Measurements from ENCODE around the gene PLA2G4E. TPM values are rescaled to one million over a fixed set of nuclear protein-coding genes. Genes with fewer than 3 reads are reported as not detected.

The PLA2G4E gene
- total and polyA plus RNA-seq, 9 of the 15 experiments (the other 6 are each of a cell fraction or from before 2014, with no cell fraction given) = 0.03 TPM; not detected in 8

DNA sequence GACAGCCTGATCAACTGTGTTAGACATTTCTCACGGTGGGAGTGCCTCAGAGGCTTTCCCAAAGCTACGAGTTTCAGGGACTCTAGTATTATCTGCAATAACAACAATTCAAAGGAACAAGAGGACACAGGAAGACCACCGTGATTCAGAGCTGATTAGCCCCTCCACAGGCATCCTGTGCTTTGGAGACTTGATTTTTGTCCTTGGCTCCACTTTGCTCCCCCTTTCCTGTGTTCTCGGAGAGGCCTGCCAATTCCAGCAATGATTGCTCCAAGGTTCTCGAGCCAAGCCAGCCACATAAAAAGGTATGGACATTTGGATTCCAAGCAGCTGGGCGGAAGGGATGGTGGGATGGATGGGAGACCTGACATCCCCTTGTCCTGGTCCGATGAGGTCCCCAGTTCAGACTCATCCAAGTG, 62.8 kb downstream of the PLA2G4E start:
- Histone ChIP-seq H3K9me3 (replicated peaks; ENCODE audit: control insufficient read depth, insufficient read depth, low read depth, low read length) (no peaks in the 10 kb centered on the region), H3K9ac (ENCODE audit: insufficient read depth in 1 of 2, low read depth in 2 of 2, low read length in 2 of 2) (no peak overlapping the region), H3K27ac (ENCODE audit: extremely low read depth, low read depth, low read length) (no peak overlapping the region), H2AFZ (ENCODE audit: low read depth, low read length) (no peak overlapping the region), H3K79me2 (ENCODE audit: control insufficient read depth, insufficient read depth, low read length) (no peaks in the 10 kb centered on the region), H4K20me1 (replicated peaks; ENCODE audit: control insufficient read depth, insufficient read depth, low read length) (no peaks in the 10 kb centered on the region; the same call in 1 of the 2 replicates), H3K4me3 (no peak overlapping the region), H3K36me3 (ENCODE audit: control insufficient read depth, insufficient read depth, low read length) (peaks cover 10% of the 10 kb centered on the region; the same call in 1 of the 3 replicates), H3K4me1 (replicated peaks in 1 of 2; ENCODE audit: control insufficient read depth in 2 of 2, insufficient read depth in 2 of 2, low read length in 2 of 2) (no peaks in the 10 kb centered on the region; a peak in 3 of 5 replicates), H3K27me3 (ENCODE audit: control insufficient read depth in 2 of 2, insufficient read depth in 2 of 2, low read length in 2 of 2) (no peaks in the 10 kb centered on the region), H3K9me1 (ENCODE audit: control insufficient read depth, insufficient read depth, low read length) (no peaks in the 10 kb centered on the region), H3K4me2 (ENCODE audit: insufficient read depth, low read length) (no peak overlapping the region)
- in situ Hi-C loops (cut with MboI) = no loop called here
- WGBS (ENCODE audit: insufficient coverage, low coverage, missing lambda C conversion rate) = 61% methylated on average over 5 of the region's 7 CpGs
- ATAC-seq (no peak), FAIRE-seq (no peak), DNase-seq (ENCODE audit: extremely low read depth in 1 of 4, low spot score in 3 of 4) (no peak)
- intact Hi-C loops (cut with micrococcal nuclease) = no loop called here
- TF ChIP-seq ZNF431 (CRISPR knock-in tag; IDR thresholded peaks at IDR 0.05) (no peak), ELF2 (CRISPR knock-in tag; IDR thresholded peaks at IDR 0.05) (no peak), ELF1 (tag; IDR thresholded peaks at IDR 0.05) (no peak), HDGF (IDR thresholded peaks at IDR 0.05) (no peak), ZHX1 (conservative IDR thresholded peaks at IDR 0.05; ENCODE audit: low read length) (no peak), ETV5 (CRISPR knock-in tag; IDR thresholded peaks at IDR 0.05; ENCODE audit: low read depth) (no peak), PRPF4 (IDR thresholded peaks at IDR 0.05; ENCODE audit: insufficient read depth, low read depth, low read length, poor library complexity, severe bottlenecking) (no peak), GATAD2A (IDR thresholded peaks at IDR 0.05) (no peak), FIP1L1 (IDR thresholded peaks at IDR 0.05; ENCODE audit: low read depth, low read length, poor library complexity, severe bottlenecking) (no peak), MAX (CRISPR knock-in tag; IDR thresholded peaks at IDR 0.05) (no peak), ESRRA (IDR thresholded peaks at IDR 0.05; ENCODE audit: borderline replicate concordance, low read depth) (no peak), PCBP2 (IDR thresholded peaks at IDR 0.05; ENCODE audit: low read depth, low read length, poor library complexity, severe bottlenecking) (no peak), RAD51 (IDR thresholded peaks at IDR 0.05; ENCODE audit: borderline replicate concordance, low read depth) (no peak), ATF7 (IDR thresholded peaks at IDR 0.05) (no peak), SRF (CRISPR knock-in tag; IDR thresholded peaks at IDR 0.05) (no peak), ZNF75A (CRISPR knock-in tag; IDR thresholded peaks at IDR 0.05) (no peak), TBP (optimal IDR thresholded peaks at IDR 0.05; ENCODE audit: low read depth, low read length) (no peak), KDM5B (IDR thresholded peaks at IDR 0.05; ENCODE audit: insufficient replicate concordance, low read depth, low read length) (no peak), GABPA (tag; conservative IDR thresholded peaks at IDR 0.05; ENCODE audit: low read depth) (no peak), ZNF444 (CRISPR knock-in tag; IDR thresholded peaks at IDR 0.05) (no peak)
- ChIA-PET CTCF (ENCODE audit: low intra/inter-chr PET ratio) (no interaction called here), POLR2A (interaction anchor here (0.6 to 1.6 kb wide), 4 partner anchors 9 to 25 kb away, joined by 3 to 10 read pairs (median 4); partner anchors contain the start of gene EHD4)
- no TSS peak for BruUV-seq (replicated peaks)
